Body of pancreas (tissue), 4 donors: Measurements from ENCODE around the gene CEACAM1. TPM values are rescaled to one million over a fixed set of nuclear protein-coding genes. Genes with fewer than 3 reads are reported as not detected.
"Not testable (repeated sequence)": the region's sequence is repeated elsewhere in the genome, so short reads cannot be mapped to it uniquely, and the experiment has no call there.

Experiments
- ATAC-seq: fragments of 150-250 bp; one replicate; pipeline ENCODE4 v1.9.1; 2016
- DNase-seq, 4 donors: peaks; one replicate each; pipeline ENCODE4 v3.0.0-alpha.2; 2019
- H3K27ac ChIP-seq, 4 donors: fragments of 200-600 bp; sonication (generic); 1 replicate in 3 of 4; 2 replicates in 1 of 4; pipeline versions ENCODE4 v1.5.1 to v1.6.1; 2016 to 2019; ENCODE audit warnings: mild to moderate bottlenecking in 1 of 4, mixed read lengths in 1 of 4, moderate library complexity in 1 of 4
- H3K27me3 ChIP-seq, 2 donors: fragments of 200-600 bp; sonication (generic); one replicate each; pipeline ENCODE4 v1.6.0; 2016; ENCODE audit warnings: mild to moderate bottlenecking in 1 of 2
- H3K36me3 ChIP-seq, 2 donors: fragments of 200-600 bp; sonication (generic); replicated peaks in 1 of 2; 2 replicates each; pipeline ENCODE4 v1.5.1; 2016; ENCODE audit warnings: low read depth in 2 of 2; ENCODE audit not compliant: insufficient read depth in 1 of 2
- H3K4me1 ChIP-seq: fragments of 200-600 bp; sonication (generic); one replicate; pipeline ENCODE4 v1.6.0; 2016
- H3K4me3 ChIP-seq, 2 donors: fragments of 200-600 bp; sonication (generic); 1 replicate in 1 of 2; 2 replicates in 1 of 2; pipeline ENCODE4 v1.5.1; 2016 to 2019
- H3K9me3 ChIP-seq, 3 donors: fragments of 200-600 bp; sonication (generic); 1 replicate in 2 of 3; 2 replicates in 1 of 3; pipeline ENCODE4 v1.5.1; 2016
- CTCF ChIP-seq, 7 experiments: fragments of 450-650 bp in 4 of 7; fragments of 200-600 bp in 3 of 7; sonication (generic) in 3 of 7; IDR thresholded peaks; one replicate each; pipeline ENCODE4 v1.5.1; 2016 to 2019; ENCODE audit warnings: antibody characterized with exemption in 7 of 7
- POLR2A ChIP-seq, 3 donors: fragments of 450-650 bp; IDR thresholded peaks; one replicate each; pipeline ENCODE4 v1.6.1; 2016; ENCODE audit warnings: antibody characterized with exemption in 3 of 3, mild to moderate bottlenecking in 2 of 3
- WGBS, 2 donors: methylation state at CpG; one replicate each; pipeline ENCODE4 v1.1.5; 2017; 5-methylcytosine and 5-hydroxymethylcytosine counted together
- intact Hi-C: fragments of 100-400 bp; cut with DNase I; formaldehyde crosslinking; loops from one replicate; pipeline ENCODE4 v1.15.1; 2023
- total RNA-seq, 2 donors: library from RNA; depleted of rRNA; stranded (reverse); fragments of >200 nt; gene quantifications; one replicate each; pipeline ENCODE4 v1.1.0, GENCODE V29; 2016

Gene CEACAM1
- total RNA-seq, 2 donors from 2014 or later: 1.8 to 2.3 TPM

GRCh38 chr19:42467183-42467760 lies 61.0 kb downstream of the CEACAM1 start:
- no peak for ATAC-seq
- no peak for DNase-seq
- Histone ChIP-seq H3K9me3 (no peaks in the 10 kb centered on the region), H3K36me3 (no peaks in the 10 kb centered on the region), H3K27ac (no peak overlapping the region), H3K4me3 (no peak overlapping the region), H3K27me3 (no peaks in the 10 kb centered on the region), H3K4me1 (peaks cover 8% of the 10 kb centered on the region)
- TF ChIP-seq POLR2A (IDR thresholded peaks at IDR 0.05) (no peak), CTCF (IDR thresholded peaks at IDR 0.05) (no peak)
- intact Hi-C loops: no loop called here
- WGBS, 2 donors: 51 to 72% methylated on average over 5 of the region's 5 CpGs

- 64 to 72% methylated on average over 5 of the region's 5 CpGs for WGBS, 2 donors
These were observed 61.6 kb downstream of the CEACAM1 start for GRCh38 chr19:42466521-42467182.

GRCh38 chr19:42465827-42466280 lies 62.4 kb downstream of the CEACAM1 start:
- Histone ChIP-seq H3K36me3 (no peaks in the 10 kb centered on the region), H3K9me3 (no peaks in the 10 kb centered on the region), H3K4me3 (no peak overlapping the region), H3K4me1 (no peaks in the 10 kb centered on the region), H3K27me3 (no peaks in the 10 kb centered on the region), H3K27ac (no peak overlapping the region)
- ATAC-seq (no peak), DNase-seq (no peak)
- 68 to 89% methylated on average over 5 of the region's 5 CpGs for WGBS, 2 donors
- TF ChIP-seq CTCF (IDR thresholded peaks at IDR 0.05) (no peak), POLR2A (IDR thresholded peaks at IDR 0.05) (no peak)
- intact Hi-C loops: no loop called here

More at GRCh38 chr19:42466521-42467182, 61.6 kb downstream of the CEACAM1 start:
- H3K36me3 ChIP-seq: no peaks in the 10 kb centered on the region
- TF ChIP-seq CTCF (IDR thresholded peaks at IDR 0.05) (no peak), POLR2A (IDR thresholded peaks at IDR 0.05) (no peak)
- H3K27me3 ChIP-seq: no peaks in the 10 kb centered on the region
- ATAC-seq: no peak
- no peak overlapping the region for H3K4me3 ChIP-seq
- intact Hi-C loops: no loop called here
- no peak for DNase-seq
- H3K4me1 ChIP-seq: peaks cover 5% of the 10 kb centered on the region
- H3K9me3 ChIP-seq: no peaks in the 10 kb centered on the region
- H3K27ac ChIP-seq: no peak overlapping the region

GRCh38 chr19:42461700-42462324 lies 66.5 kb downstream of the CEACAM1 start:
- ATAC-seq: no peak
- H3K27ac ChIP-seq: peak overlapping the region in 1 of 4 donors; percentile 21
- H3K9me3 ChIP-seq: no peaks in the 10 kb centered on the region
- H3K4me1 ChIP-seq: no peaks in the 10 kb centered on the region
- no peaks in the 10 kb centered on the region for H3K27me3 ChIP-seq
- H3K4me3 ChIP-seq: no peak overlapping the region
- no peaks in the 10 kb centered on the region for H3K36me3 ChIP-seq
- WGBS, 2 donors: 60 to 75% methylated on average over 4 of the region's 4 CpGs
- DNase-seq: no peak
- TF ChIP-seq POLR2A (IDR thresholded peaks at IDR 0.05) (no peak), CTCF (IDR thresholded peaks at IDR 0.05) (no peak)
- intact Hi-C loops: no loop called here

GRCh38 chr19:42461231-42461630 lies 67.0 kb downstream of the CEACAM1 start:
- H3K36me3 ChIP-seq, ATAC-seq, H3K9me3 ChIP-seq, DNase-seq, intact Hi-C loops, H3K27me3 ChIP-seq, H3K4me1 ChIP-seq, H3K4me3 ChIP-seq: not testable (repeated sequence)
- WGBS, 2 donors: 82 to 87% methylated on average over 8 of the region's 8 CpGs
- peak overlapping the region in 1 of 4 donors; percentile 21 for H3K27ac ChIP-seq
